ENCODE results near the gene SIK1.
"Not testable (repeated sequence)": the region's sequence is repeated elsewhere in the genome, so short reads cannot be mapped to it uniquely, and the experiment has no call there.

The SIK1 gene

DNA sequence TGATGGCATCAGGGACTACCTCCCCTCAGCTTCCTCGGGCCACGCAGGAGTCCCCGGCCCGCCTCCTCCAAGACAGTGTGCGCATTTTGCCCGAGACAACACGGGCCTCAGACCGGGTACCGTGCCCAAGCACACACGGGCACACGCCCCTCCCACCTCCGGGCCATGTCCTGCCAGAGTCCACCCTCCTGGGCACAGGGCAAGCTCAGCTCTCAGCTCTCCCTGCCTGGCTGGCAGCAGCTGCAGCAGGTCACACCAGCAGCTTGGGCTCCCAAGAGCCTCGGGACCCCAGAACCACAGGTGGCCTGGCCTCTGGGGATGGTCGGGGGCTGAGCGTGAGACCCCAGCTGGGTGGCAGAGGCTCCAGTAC, 29.5 kb downstream of the SIK1 start:
- H3K36me3 ChIP-seq (ENCODE audit: insufficient read depth); H3K4me3 ChIP-seq (IDR thresholded peaks at IDR 0.05; ENCODE audit: insufficient read depth, low read depth, low read length); H3K79me2 ChIP-seq (ENCODE audit: insufficient read depth, low read depth); H3K4me2 ChIP-seq; H3K27ac ChIP-seq; H4K20me1 ChIP-seq (ENCODE audit: insufficient read depth); H3K27me3 ChIP-seq (ENCODE audit: insufficient read depth, low read depth); H3K9ac ChIP-seq; H3K4me1 ChIP-seq (ENCODE audit: low read depth, poor library complexity, severe bottlenecking); H2AFZ ChIP-seq (ENCODE audit: low read depth): not testable (repeated sequence)

DNA sequence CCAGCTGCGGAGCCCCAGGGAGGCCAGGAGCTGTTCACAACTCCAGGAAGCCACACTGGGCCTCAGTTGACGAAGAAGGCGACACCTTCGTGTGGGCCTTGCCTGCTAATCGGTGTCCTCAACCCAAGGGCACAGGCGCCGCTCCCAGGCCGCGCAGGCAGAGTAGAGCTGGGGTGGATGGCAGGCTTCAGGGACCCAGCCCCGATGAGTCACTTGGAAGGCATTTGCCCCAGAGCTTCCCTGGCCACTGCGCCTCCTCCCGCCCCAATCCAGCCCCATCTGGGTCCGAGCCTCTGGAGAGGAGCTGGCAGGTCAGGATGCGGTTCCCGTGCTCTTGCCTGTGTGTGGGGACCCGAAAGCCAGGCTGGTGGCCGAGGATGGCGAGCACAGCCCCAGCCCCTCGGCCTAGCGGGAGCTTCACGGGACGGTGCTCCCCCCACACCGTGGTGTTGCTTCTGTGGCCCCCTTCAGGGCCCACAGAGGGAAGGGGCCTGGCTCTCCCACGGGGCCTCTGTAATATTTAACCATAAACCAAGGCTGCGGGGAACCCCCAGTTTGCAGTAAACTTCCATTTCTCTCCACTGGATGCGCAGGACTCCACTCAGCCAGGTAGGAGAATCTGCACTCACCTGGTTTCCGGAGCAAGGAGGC, 30.0 kb downstream of the SIK1 start:
- not testable (repeated sequence) for H3K27me3 ChIP-seq (ENCODE audit: insufficient read depth, low read depth); H3K27ac ChIP-seq; H3K36me3 ChIP-seq (ENCODE audit: insufficient read depth); H4K20me1 ChIP-seq (ENCODE audit: insufficient read depth); H3K4me3 ChIP-seq (IDR thresholded peaks at IDR 0.05; ENCODE audit: insufficient read depth, low read depth, low read length); H2AFZ ChIP-seq (ENCODE audit: low read depth); H3K9ac ChIP-seq; H3K4me1 ChIP-seq (ENCODE audit: low read depth, poor library complexity, severe bottlenecking); H3K4me2 ChIP-seq; H3K79me2 ChIP-seq (ENCODE audit: insufficient read depth, low read depth)

DNA sequence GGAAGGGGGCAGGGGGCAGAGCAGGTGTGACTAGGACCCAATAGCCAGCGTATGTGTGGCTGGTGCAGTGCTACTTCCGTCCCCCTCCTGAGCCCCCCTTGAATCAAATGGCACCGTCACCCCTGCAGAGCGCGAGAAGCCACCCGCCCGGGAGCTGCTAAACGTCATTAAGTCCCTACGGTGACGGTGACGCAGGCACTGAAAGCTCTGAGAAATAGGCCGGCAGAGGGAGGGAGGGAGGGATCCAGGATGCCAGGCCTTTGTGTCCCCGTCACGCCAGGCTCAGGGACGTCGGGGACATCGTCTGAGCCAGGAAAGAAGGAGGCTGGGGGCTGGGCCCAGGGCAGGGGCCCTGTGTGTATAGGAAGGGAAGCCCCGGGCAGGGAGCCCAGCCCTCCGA, 43.6 kb downstream of the SIK1 start:
- H3K4me1 ChIP-seq (ENCODE audit: low read depth, poor library complexity, severe bottlenecking); H3K79me2 ChIP-seq (ENCODE audit: insufficient read depth, low read depth); H3K27me3 ChIP-seq (ENCODE audit: insufficient read depth, low read depth); H3K4me2 ChIP-seq; H3K27ac ChIP-seq; H3K36me3 ChIP-seq (ENCODE audit: insufficient read depth); H3K4me3 ChIP-seq (IDR thresholded peaks at IDR 0.05; ENCODE audit: insufficient read depth, low read depth, low read length); H2AFZ ChIP-seq (ENCODE audit: low read depth); H4K20me1 ChIP-seq (ENCODE audit: insufficient read depth); H3K9ac ChIP-seq: not testable (repeated sequence)

GRCh38 chr21:43382902-43383301, 44.0 kb downstream of the SIK1 start:
- not testable (repeated sequence) for H3K36me3 ChIP-seq (ENCODE audit: insufficient read depth); H4K20me1 ChIP-seq (ENCODE audit: insufficient read depth); H3K79me2 ChIP-seq (ENCODE audit: insufficient read depth, low read depth); H3K4me2 ChIP-seq; H3K4me3 ChIP-seq (IDR thresholded peaks at IDR 0.05; ENCODE audit: insufficient read depth, low read depth, low read length); H3K4me1 ChIP-seq (ENCODE audit: low read depth, poor library complexity, severe bottlenecking); H2AFZ ChIP-seq (ENCODE audit: low read depth); H3K27me3 ChIP-seq (ENCODE audit: insufficient read depth, low read depth); H3K9ac ChIP-seq; H3K27ac ChIP-seq

- H4K20me1 ChIP-seq (ENCODE audit: insufficient read depth); H2AFZ ChIP-seq (ENCODE audit: low read depth); H3K4me2 ChIP-seq; H3K4me3 ChIP-seq (IDR thresholded peaks at IDR 0.05; ENCODE audit: insufficient read depth, low read depth, low read length); H3K36me3 ChIP-seq (ENCODE audit: insufficient read depth); H3K27me3 ChIP-seq (ENCODE audit: insufficient read depth, low read depth); H3K9ac ChIP-seq; H3K27ac ChIP-seq; H3K79me2 ChIP-seq (ENCODE audit: insufficient read depth, low read depth); H3K4me1 ChIP-seq (ENCODE audit: low read depth, poor library complexity, severe bottlenecking): not testable (repeated sequence)
Measured at GRCh38 chr21:43380852-43381533, 45.9 kb downstream of the SIK1 start.

- not testable (repeated sequence) for H4K20me1 ChIP-seq (ENCODE audit: insufficient read depth); H3K4me2 ChIP-seq; H3K27ac ChIP-seq; H3K9ac ChIP-seq; H3K27me3 ChIP-seq (ENCODE audit: insufficient read depth, low read depth); H3K4me3 ChIP-seq (IDR thresholded peaks at IDR 0.05; ENCODE audit: insufficient read depth, low read depth, low read length); H2AFZ ChIP-seq (ENCODE audit: low read depth); H3K36me3 ChIP-seq (ENCODE audit: insufficient read depth); H3K4me1 ChIP-seq (ENCODE audit: low read depth, poor library complexity, severe bottlenecking); H3K79me2 ChIP-seq (ENCODE audit: insufficient read depth, low read depth)
Measured at GRCh38 chr21:43380337-43380736, 46.6 kb downstream of the SIK1 start.

DNA sequence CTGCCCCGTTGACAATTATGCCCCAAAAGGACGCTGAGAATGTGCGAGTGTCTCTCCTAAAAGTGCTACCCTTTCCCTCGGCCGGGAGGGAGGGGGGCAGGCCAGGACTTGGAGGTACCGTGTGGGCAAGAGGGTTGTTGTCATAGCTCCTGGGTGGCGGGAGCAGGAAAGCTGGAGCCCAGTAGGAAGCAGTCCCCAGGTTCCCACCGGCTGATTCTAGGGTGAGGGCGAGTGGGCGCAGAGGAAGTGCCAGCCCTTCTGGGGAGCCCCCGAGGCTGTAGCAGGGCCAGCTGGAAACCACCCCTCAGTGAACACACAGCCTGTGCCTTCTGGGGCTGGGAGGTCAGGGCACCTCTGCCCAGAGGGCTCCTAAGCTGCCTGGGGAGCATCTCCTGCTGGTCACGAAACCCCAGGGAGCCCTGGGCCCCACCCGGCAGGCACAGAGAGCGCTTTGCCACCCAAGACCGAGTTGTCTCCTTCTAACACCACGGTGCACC, 47.3 kb downstream of the SIK1 start:
- H3K36me3 ChIP-seq (ENCODE audit: insufficient read depth); H3K9ac ChIP-seq; H2AFZ ChIP-seq (ENCODE audit: low read depth); H3K4me3 ChIP-seq (IDR thresholded peaks at IDR 0.05; ENCODE audit: insufficient read depth, low read depth, low read length); H3K4me2 ChIP-seq; H4K20me1 ChIP-seq (ENCODE audit: insufficient read depth); H3K27me3 ChIP-seq (ENCODE audit: insufficient read depth, low read depth); H3K4me1 ChIP-seq (ENCODE audit: low read depth, poor library complexity, severe bottlenecking); H3K79me2 ChIP-seq (ENCODE audit: insufficient read depth, low read depth); H3K27ac ChIP-seq: not testable (repeated sequence)
